ENCODE measurements around the gene RIMS1.

RIMS1 gene

DNA sequence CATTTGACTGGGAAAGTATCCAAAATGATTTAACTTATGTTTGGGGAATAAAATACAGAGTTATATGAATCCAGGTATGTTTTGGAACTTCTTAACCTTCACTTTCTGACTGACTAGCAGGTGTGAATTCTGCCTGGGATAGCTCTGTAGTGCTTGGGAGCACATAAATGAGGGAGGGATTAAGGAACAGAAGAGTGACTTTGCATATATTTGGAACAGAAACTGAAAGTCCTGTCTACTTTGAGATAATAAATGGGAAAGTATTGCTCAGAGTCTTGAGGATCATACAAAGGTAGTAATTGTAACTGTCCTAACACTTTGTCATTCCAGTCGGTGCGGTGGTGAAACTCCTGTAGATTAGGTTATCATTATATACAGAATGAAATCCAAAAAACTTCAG lies 317.6 kb downstream of the RIMS1 start:
- no peaks in the 10 kb centered on the region for H3K36me3 ChIP-seq (replicated peaks; ENCODE audit: low read depth, low read length)
- H3K4me2 ChIP-seq (ENCODE audit: low read length) = no peak overlapping the region
- no peaks in the 10 kb centered on the region for H3K4me1 ChIP-seq (ENCODE audit: low read length)
- TF ChIP-seq CTCF (IDR thresholded peaks at IDR 0.05; ENCODE audit: low read depth, low read length) = no peak
- no peak for TF ChIP-seq EZH2phosphoT487 (IDR thresholded peaks at IDR 0.05; ENCODE audit: low read depth)
- no peaks in the 10 kb centered on the region for H3K27me3 ChIP-seq (ENCODE audit: low read depth, low read length)
- no peaks in the 10 kb centered on the region for H3K9me3 ChIP-seq (ENCODE audit: insufficient read depth, low read length)
- no peaks in the 10 kb centered on the region for H3K79me2 ChIP-seq (ENCODE audit: low read length)
- H3K9ac ChIP-seq (ENCODE audit: low read length) = no peak overlapping the region
- H3K4me3 ChIP-seq (ENCODE audit: low read length) = no peak overlapping the region
- no peak overlapping the region for H2AFZ ChIP-seq (ENCODE audit: low read depth, low read length)
- no peaks in the 10 kb centered on the region for H4K20me1 ChIP-seq (ENCODE audit: insufficient read depth, low read length)
- no peak overlapping the region for H3K27ac ChIP-seq (ENCODE audit: low read length)

DNA sequence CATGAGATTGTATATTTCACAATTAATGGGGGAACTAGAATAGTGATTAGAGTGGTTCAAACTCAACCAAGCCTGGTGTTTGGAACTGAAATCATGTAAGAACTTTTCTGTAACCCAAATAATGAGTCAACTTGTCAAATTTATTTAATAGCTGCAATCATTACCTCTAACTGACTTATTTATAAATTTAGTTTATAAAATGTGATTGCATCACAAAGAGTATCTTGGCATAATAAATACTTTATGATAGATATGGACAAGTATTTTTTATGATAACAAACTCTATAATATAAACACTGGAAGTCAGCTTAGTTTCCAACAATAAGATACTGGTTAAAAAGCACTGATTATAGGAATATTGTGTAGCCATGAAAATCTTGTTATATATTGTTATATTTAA lies 319.1 kb downstream of the RIMS1 start:
- Histone ChIP-seq H2AFZ (ENCODE audit: low read depth, low read length) (no peak overlapping the region), H3K9me3 (ENCODE audit: insufficient read depth, low read length) (no peaks in the 10 kb centered on the region), H3K9ac (ENCODE audit: low read length) (no peak overlapping the region), H3K4me2 (ENCODE audit: low read length) (no peak overlapping the region), H3K27me3 (ENCODE audit: low read depth, low read length) (no peaks in the 10 kb centered on the region), H3K27ac (ENCODE audit: low read length) (no peak overlapping the region), H3K79me2 (ENCODE audit: low read length) (no peaks in the 10 kb centered on the region), H3K36me3 (replicated peaks; ENCODE audit: low read depth, low read length) (no peaks in the 10 kb centered on the region), H3K4me1 (ENCODE audit: low read length) (no peaks in the 10 kb centered on the region), H4K20me1 (ENCODE audit: insufficient read depth, low read length) (no peaks in the 10 kb centered on the region), H3K4me3 (ENCODE audit: low read length) (no peak overlapping the region)
- TF ChIP-seq EZH2phosphoT487 (IDR thresholded peaks at IDR 0.05; ENCODE audit: low read depth) (no peak), CTCF (IDR thresholded peaks at IDR 0.05; ENCODE audit: low read depth, low read length) (no peak)

- no peaks in the 10 kb centered on the region for H3K27me3 ChIP-seq (ENCODE audit: low read depth, low read length)
- H3K4me1 ChIP-seq (ENCODE audit: low read length) = no peaks in the 10 kb centered on the region
- H3K9me3 ChIP-seq (ENCODE audit: insufficient read depth, low read length) = no peaks in the 10 kb centered on the region
- TF ChIP-seq EZH2phosphoT487 (IDR thresholded peaks at IDR 0.05; ENCODE audit: low read depth) (no peak), CTCF (IDR thresholded peaks at IDR 0.05; ENCODE audit: low read depth, low read length) (no peak)
- H3K36me3 ChIP-seq (replicated peaks; ENCODE audit: low read depth, low read length) = no peaks in the 10 kb centered on the region
- H3K27ac ChIP-seq (ENCODE audit: low read length) = no peak overlapping the region
- H4K20me1 ChIP-seq (ENCODE audit: insufficient read depth, low read length) = no peaks in the 10 kb centered on the region
- no peak overlapping the region for H3K4me2 ChIP-seq (ENCODE audit: low read length)
- no peak overlapping the region for H3K4me3 ChIP-seq (ENCODE audit: low read length)
- no peak overlapping the region for H2AFZ ChIP-seq (ENCODE audit: low read depth, low read length)
- H3K9ac ChIP-seq (ENCODE audit: low read length) = no peak overlapping the region
- H3K79me2 ChIP-seq (ENCODE audit: low read length) = no peaks in the 10 kb centered on the region
Measured at GRCh38 chr6:72206606-72207005, 320.3 kb downstream of the RIMS1 start.

DNA sequence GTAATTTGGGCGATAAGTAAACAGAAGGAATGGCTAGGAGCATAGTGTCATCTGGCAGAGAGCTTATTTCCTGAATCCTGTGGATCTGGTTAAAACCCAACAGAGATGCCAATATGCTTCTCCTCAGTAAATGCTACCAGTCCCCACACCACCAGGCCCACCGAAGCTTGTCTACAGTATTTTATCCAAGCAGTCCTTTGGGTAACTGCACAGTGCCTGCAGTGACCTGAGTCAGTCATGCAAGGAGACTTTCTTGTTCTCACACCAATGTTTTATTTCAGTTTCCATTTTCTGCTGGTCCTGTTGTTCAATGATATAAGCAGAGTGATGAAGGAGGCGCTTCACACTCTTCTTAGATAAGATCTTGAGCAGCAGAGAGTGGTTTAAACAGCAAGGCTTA lies 326.3 kb downstream of the RIMS1 start:
- Histone ChIP-seq H3K27me3 (ENCODE audit: low read depth, low read length) (no peaks in the 10 kb centered on the region), H3K9me3 (ENCODE audit: insufficient read depth, low read length) (no peaks in the 10 kb centered on the region), H3K9ac (ENCODE audit: low read length) (no peak overlapping the region), H3K27ac (ENCODE audit: low read length) (no peak overlapping the region), H3K4me3 (ENCODE audit: low read length) (no peak overlapping the region), H4K20me1 (ENCODE audit: insufficient read depth, low read length) (no peaks in the 10 kb centered on the region), H3K36me3 (replicated peaks; ENCODE audit: low read depth, low read length) (no peaks in the 10 kb centered on the region), H2AFZ (ENCODE audit: low read depth, low read length) (no peak overlapping the region), H3K79me2 (ENCODE audit: low read length) (no peaks in the 10 kb centered on the region), H3K4me1 (ENCODE audit: low read length) (no peaks in the 10 kb centered on the region), H3K4me2 (ENCODE audit: low read length) (no peak overlapping the region)
- TF ChIP-seq EZH2phosphoT487 (IDR thresholded peaks at IDR 0.05; ENCODE audit: low read depth) = no peak
- no peak for TF ChIP-seq CTCF (IDR thresholded peaks at IDR 0.05; ENCODE audit: low read depth, low read length)

Data from OCI-LY3 (cell line).